ENCODE measurements around the gene TLR7.

The TLR7 gene

GRCh38 chrX:12891915-12892506 is 25.1 kb downstream of the TLR7 start:
- no peak for DNase-seq

DNA sequence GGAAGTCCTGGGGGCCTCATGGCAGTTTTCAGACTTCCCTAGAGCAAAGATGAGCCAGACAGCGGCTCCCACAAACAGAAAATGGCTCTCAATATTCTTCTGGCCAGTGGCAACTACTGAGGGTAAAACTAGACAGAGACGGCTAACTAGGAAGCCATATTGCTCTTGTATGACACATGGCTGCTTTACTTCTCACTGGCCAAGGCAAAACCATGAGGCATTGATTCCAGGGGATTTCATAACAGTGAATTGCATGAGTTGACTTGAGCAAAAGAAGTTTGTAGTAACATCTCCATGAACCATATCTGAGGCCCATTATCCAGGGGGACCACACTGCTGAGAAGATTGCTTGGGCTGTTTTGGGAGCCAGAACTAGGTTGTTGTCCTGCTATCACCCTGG is 25.8 kb downstream of the TLR7 start:
- DNase-seq, result no peak

GRCh38 chrX:12894074-12895030 is 27.5 kb downstream of the TLR7 start:
- no peak for DNase-seq

GRCh38 chrX:12895866-12896265 is 29.0 kb downstream of the TLR7 start:
- DNase-seq, result no peak

DNA sequence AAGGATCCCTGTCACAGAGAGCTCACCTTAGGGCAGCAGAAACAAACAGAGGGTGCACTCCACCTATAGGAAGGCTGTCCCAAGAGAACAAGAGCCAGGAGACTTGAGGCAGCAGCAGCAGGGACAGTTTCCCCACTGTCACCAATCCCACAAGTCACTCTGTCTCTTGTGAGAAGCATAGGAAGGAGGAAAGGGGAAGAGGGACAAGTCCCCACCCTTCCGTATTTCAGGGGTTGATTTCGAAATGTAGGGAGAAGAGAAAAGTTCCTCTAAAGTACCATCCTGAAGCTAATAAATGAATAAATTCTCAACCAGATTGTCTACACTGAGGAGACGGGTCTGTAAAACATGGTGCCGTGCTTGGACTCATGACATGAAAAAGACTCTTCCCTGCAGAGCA is 30.1 kb downstream of the TLR7 start:
- no peak for DNase-seq

DNA sequence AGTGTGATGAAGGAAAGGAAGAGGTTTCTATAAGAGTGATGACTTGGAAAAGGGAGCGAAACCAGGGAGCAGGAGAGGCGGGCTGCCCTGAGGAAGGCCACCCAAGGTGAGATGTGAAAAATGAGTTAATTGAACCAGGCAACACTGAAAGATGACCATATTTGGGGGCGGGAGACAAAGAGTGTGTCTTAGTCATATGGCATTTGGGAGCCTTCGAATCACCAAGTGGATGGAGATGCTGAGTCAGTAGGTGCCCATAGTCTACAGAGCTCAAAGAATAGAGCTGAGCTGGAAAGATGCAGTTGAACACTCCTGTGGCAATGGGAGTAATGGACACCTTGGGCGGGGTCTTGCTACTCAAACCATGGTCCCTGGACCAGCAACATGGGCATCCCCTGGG is 31.2 kb downstream of the TLR7 start:
- DNase-seq, result no peak

GRCh38 chrX:12899506-12899905 is 32.6 kb downstream of the TLR7 start:
- no peak for DNase-seq

DNA sequence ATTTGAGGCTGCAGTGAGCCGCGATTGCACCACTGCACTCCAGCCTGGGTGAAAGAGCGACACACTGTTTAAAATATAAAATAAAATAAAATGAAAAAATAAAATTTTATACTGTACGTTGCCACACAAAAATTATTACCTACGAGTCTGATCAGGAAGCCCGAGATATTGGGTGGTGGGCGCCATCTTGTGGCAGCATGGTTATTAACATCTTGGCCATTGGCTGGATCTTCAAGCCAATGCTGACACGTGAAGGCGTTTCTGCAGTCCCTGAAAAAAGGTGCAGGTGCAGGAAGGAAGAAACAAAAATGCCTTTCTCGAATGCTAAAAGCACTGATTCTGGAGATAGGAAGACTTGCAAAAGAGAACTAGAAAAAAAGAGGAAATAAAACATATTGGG is 34.6 kb downstream of the TLR7 start:
- peak; percentile 36 for DNase-seq

GRCh38 chrX:12903646-12904045 is 36.8 kb downstream of the TLR7 start:
- DNase-seq, result no peak

GRCh38 chrX:12906046-12906761 is 39.3 kb downstream of the TLR7 start, which contains the start of gene TLR8:
TLR8 (plus strand) TSS chrX:12906620; CDS start chrX:12906707, 87 bp downstream.
- DNase-seq, result no peak

GRCh38 chrX:12910423-12911121 is 43.7 kb downstream of the TLR7 start:
- no peak for DNase-seq

- DNase-seq, result no peak
Measured at GRCh38 chrX:12911122-12911470, 44.2 kb downstream of the TLR7 start.

DNA sequence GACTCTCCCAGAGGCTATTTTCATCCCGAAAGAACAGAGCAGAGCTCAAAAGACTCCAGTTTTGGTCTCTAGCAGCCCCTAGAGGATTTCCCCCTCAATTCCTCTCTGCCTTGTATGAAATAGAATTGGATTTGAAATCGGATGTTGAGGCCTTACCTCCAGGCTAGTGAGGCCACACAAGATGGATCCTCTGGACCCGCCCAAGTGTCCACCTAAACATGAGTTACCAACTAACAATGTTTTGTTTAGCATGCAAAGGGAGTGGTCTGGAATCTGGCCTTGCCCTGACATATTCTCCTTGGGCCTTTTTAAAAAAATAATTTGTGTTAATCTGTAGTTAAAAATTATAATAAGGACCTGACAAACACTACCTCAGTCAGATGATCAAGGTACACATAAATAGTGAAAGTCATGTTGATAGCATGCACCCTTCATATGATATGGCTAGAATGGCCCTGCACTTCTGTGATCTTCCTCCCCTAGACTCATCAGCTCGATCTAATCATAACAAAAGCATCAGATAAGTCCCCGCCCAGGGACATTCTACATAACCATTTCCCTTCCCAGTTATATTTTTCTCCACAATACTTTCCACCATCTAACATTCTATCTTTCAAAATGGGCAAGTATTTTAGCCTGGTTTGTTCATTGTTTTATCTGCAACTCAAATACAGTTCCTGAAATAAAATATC is 46.1 kb downstream of the TLR7 start:
- DNase-seq, result no peak

DNA sequence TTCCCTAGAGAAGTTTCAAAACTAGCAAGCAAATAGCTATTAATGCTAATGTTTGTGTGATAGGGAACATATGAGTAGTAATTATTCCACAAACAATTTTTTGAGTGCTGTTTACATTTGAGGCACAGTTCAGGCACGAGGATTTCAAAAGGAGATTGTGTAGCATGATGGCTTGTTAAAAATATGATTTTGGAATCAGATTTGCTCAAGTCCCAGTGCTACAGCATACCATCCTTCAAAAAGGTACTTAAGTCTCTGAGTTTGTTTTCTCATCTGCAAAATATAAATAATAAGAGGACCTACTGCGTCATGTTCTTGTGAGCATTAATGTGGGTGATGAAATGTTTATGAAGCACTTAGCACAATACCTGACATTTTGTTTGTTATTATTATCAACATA is 50.9 kb downstream of the TLR7 start:
- no peak for DNase-seq

- DNase-seq, result no peak
Measured at GRCh38 chrX:12919051-12919450, 52.2 kb downstream of the TLR7 start.

- DNase-seq, result no peak
Measured at GRCh38 chrX:12919620-12920019, 52.7 kb downstream of the TLR7 start.

DNA sequence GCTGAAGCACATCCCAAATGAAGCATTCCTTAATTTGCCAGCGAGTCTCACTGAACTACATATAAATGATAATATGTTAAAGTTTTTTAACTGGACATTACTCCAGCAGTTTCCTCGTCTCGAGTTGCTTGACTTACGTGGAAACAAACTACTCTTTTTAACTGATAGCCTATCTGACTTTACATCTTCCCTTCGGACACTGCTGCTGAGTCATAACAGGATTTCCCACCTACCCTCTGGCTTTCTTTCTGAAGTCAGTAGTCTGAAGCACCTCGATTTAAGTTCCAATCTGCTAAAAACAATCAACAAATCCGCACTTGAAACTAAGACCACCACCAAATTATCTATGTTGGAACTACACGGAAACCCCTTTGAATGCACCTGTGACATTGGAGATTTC is 54.1 kb downstream of the TLR7 start:
- DNase-seq, result no peak

GRCh38 chrX:12921886-12922598 is 55.2 kb downstream of the TLR7 start:
- DNase-seq, result no peak

- DNase-seq, result no peak
Measured at GRCh38 chrX:12922599-12922919, 55.7 kb downstream of the TLR7 start.

DNA sequence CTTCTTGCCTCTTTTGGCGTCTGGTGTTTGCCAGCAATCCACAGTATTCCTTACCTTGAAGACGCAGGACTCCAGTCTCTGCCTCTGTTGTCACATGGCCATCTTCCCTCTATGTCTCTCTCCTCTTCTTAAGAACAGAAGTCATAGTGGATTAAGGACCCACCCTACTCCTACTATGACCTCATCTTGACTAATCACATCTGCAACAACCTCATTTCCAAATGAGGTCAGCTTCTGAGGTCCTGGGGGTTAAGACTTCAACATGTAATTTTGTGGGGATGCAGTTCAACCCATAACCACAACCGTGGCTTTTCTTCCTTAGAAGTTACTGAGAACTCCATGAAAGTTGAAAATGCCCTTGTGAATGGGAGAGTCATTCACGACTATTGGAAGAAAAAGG is 62.8 kb downstream of the TLR7 start:
- no peak for DNase-seq

- no peak for DNase-seq
Measured at GRCh38 chrX:12930150-12930549, 63.3 kb downstream of the TLR7 start.

DNA sequence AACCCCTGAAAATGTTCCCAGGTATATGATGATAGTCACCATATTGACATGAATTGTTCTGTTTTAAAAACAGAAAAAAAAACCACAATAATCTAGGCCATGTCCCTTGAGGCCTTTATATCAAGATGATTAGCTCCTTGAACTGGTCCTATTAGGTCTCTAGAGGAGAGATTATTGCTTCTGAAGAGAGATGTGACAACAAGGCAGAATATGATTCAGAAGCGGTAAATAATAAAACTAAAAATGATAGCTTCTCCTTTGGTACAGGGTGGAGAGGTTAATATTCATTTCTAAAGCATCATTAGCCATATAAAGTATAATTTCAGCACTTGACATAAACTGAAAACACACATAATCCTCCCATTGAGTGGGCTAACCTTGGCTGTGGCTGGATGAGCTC is 65.4 kb downstream of the TLR7 start:
- DNase-seq, result no peak
